ENCODE results near the gene ERVFRD-1. TPM values are rescaled to one million over a fixed set of nuclear protein-coding genes. Genes with fewer than 3 reads are reported as not detected.
"Not testable (repeated sequence)": the region's sequence is repeated elsewhere in the genome, so short reads cannot be mapped to it uniquely, and the experiment has no call there.

Gene ERVFRD-1
- total RNA-seq, 2 donors from 2014 or later: not detected

DNA sequence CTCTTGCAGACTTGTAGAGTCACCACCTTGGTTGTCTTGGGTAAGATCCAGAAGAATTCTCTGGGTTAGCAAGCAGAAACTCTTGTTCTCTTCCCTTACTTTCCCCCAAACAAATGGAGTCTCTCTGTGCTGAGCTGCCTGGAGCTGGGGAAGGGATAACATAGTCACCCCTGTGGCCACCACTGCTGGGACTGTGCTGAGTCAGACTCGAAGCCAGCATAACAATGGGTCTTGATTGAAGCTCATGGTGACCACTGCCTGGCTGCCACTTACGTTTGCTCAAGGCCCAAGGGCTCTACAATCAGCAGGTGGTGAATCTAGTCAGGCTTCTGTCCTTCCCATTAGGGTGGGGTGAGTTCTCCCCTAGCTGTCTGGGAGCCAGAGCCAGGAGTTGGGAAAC is 15.4 kb upstream of the ERVFRD-1 start:
- Histone ChIP-seq H3K4me1 (ENCODE audit: control insufficient read depth in 1 of 2, low read depth in 2 of 2) (peaks cover 10 to 19% of the 10 kb centered on the region in 2 donors), H3K27ac (no peak overlapping the region), H3K9me3 (no peaks in the 10 kb centered on the region), H3K27me3 (replicated peaks; ENCODE audit: insufficient read depth) (no peaks in the 10 kb centered on the region), H3K4me3 (no peak overlapping the region), H3K36me3 (no peaks in the 10 kb centered on the region)
- DNase-seq (ENCODE audit: low spot score) (no peak), ATAC-seq (ENCODE audit: insufficient number of reproducible peaks, low FRiP score, low read depth) (no peak)
- no peak for TF ChIP-seq CTCF (IDR thresholded peaks at IDR 0.05)

- ATAC-seq (ENCODE audit: insufficient number of reproducible peaks, low FRiP score, low read depth) (no peak), DNase-seq (ENCODE audit: low spot score) (no peak)
- peaks cover 2 to 25% of the 10 kb centered on the region in 2 donors for H3K4me1 ChIP-seq (ENCODE audit: control insufficient read depth in 1 of 2, low read depth in 2 of 2)
- no peak overlapping the region for H3K27ac ChIP-seq
- no peaks in the 10 kb centered on the region for H3K27me3 ChIP-seq (replicated peaks; ENCODE audit: insufficient read depth)
- H3K36me3 ChIP-seq: no peaks in the 10 kb centered on the region
- TF ChIP-seq CTCF (IDR thresholded peaks at IDR 0.05): peak; percentile 23
- H3K9me3 ChIP-seq: no peaks in the 10 kb centered on the region
- H3K4me3 ChIP-seq: no peak overlapping the region
These were observed 12.5 kb upstream of the ERVFRD-1 start for GRCh38 chr6:11123978-11124377.

DNA sequence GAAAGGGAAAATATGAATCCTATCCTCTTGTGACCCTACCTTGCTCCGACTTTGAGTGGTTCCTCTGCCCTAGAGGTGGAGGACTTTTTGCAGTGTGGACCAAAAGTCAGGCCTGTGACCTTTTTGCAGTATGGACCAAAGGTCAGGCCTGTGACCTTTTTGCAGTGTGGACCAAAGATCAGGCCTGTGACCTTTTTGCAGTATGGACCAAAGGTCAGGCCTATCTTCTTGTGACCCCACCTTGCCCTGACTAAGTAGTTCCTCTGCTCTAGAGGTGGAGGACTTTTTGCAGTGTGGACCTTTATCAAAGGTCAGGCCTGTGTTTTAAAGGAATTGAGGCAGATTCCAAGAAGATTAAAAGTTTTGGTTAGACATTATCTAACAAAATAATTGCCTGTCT is 10.9 kb upstream of the ERVFRD-1 start:
- DNase-seq (ENCODE audit: low spot score) (no peak), ATAC-seq (ENCODE audit: insufficient number of reproducible peaks, low FRiP score, low read depth) (no peak)
- Histone ChIP-seq H3K36me3 (no peaks in the 10 kb centered on the region), H3K27me3 (replicated peaks; ENCODE audit: insufficient read depth) (no peaks in the 10 kb centered on the region), H3K27ac (no peak overlapping the region), H3K4me3 (no peak overlapping the region), H3K4me1 (ENCODE audit: control insufficient read depth in 1 of 2, low read depth in 2 of 2) (peaks cover 2 to 24% of the 10 kb centered on the region in 2 donors), H3K9me3 (no peaks in the 10 kb centered on the region)
- TF ChIP-seq CTCF (IDR thresholded peaks at IDR 0.05): no peak

- H3K36me3 ChIP-seq: no peaks in the 10 kb centered on the region
These were observed 10.3 kb upstream of the ERVFRD-1 start for GRCh38 chr6:11121851-11122250.

GRCh38 chr6:11120271-11121005 is 8.9 kb upstream of the ERVFRD-1 start:
- no peak for TF ChIP-seq CTCF (IDR thresholded peaks at IDR 0.05)
- ATAC-seq (ENCODE audit: insufficient number of reproducible peaks, low FRiP score, low read depth): no peak

More at GRCh38 chr6:11121851-11122250, 10.3 kb upstream of the ERVFRD-1 start:
- no peak overlapping the region for H3K27ac ChIP-seq
- no peak overlapping the region for H3K4me3 ChIP-seq
- ATAC-seq (ENCODE audit: insufficient number of reproducible peaks, low FRiP score, low read depth) (no peak), DNase-seq (ENCODE audit: low spot score) (no peak)
- H3K9me3 ChIP-seq: no peaks in the 10 kb centered on the region
- peaks cover 2 to 19% of the 10 kb centered on the region in 2 donors for H3K4me1 ChIP-seq (ENCODE audit: control insufficient read depth in 1 of 2, low read depth in 2 of 2)
- TF ChIP-seq CTCF (IDR thresholded peaks at IDR 0.05): no peak
- H3K27me3 ChIP-seq (replicated peaks; ENCODE audit: insufficient read depth): no peaks in the 10 kb centered on the region

DNA sequence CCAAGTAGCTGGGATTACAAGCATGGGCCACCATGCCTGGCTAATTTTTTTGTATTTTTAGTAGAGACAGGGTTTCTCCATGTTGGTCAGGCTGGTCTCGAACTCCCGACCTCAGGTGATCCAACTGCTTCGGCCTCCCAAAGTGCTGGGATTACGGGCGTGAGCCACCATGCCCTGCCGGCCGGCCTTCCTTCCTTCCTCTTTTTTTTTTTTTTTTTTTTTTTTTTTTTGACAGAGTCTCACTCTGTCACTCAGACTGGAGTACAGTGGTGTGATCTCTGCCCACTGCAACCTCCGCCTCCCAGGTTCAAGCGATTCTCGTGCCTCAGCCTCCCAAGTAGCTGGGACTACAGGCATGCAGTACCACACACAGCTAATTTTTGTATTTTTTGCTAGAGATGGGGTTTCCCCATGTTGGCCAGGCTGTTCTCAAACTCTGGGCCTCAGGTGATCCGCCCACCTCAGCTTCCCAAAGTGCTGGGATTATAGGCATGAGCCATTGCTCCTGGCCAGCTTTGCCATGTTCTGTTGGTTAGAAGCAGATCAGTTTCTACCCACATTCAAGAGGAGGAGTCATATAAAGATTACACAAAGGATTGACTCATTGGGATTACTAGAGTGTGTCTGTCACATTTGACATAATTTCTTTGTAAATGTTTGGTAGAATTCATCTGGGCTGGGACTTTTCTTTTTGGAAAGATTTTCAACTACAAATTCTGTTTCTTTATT is 4.4 kb upstream of the ERVFRD-1 start:
- not testable (repeated sequence) for H3K27ac ChIP-seq; H3K9me3 ChIP-seq; ATAC-seq (ENCODE audit: insufficient number of reproducible peaks, low FRiP score, low read depth); H3K36me3 ChIP-seq; H3K4me3 ChIP-seq; H3K4me1 ChIP-seq (ENCODE audit: control insufficient read depth in 1 of 2, low read depth in 2 of 2); H3K27me3 ChIP-seq (replicated peaks; ENCODE audit: insufficient read depth); DNase-seq (ENCODE audit: low spot score)

More at GRCh38 chr6:11120271-11121005, 8.9 kb upstream of the ERVFRD-1 start:
- H3K27ac ChIP-seq: no peak overlapping the region
- peaks cover 0 to 15% of the 10 kb centered on the region in 2 donors for H3K4me1 ChIP-seq (ENCODE audit: control insufficient read depth in 1 of 2, low read depth in 2 of 2)
- no peaks in the 10 kb centered on the region for H3K27me3 ChIP-seq (replicated peaks; ENCODE audit: insufficient read depth)
- H3K9me3 ChIP-seq: no peaks in the 10 kb centered on the region
- H3K4me3 ChIP-seq: no peak overlapping the region
- H3K36me3 ChIP-seq: no peaks in the 10 kb centered on the region
- no peak for DNase-seq (ENCODE audit: low spot score)

All from thoracic aorta (tissue), 2 donors.